HepG2 (cell line): ENCODE data around the gene MIF4GD. TPM values are rescaled to one million over a fixed set of nuclear protein-coding genes. Genes with fewer than 3 reads are reported as not detected.
A peak's percentile ranks its signal among the peaks of the same experiment; 100 is the strongest.

ENCODE experiments used
- ADNP ChIP-seq: sonication (generic); formaldehyde crosslinking; IDR thresholded peaks from 2 replicates; pipeline ENCODE4 v1.4.0; 2020; ENCODE audit warnings: missing genetic modification reagents
- CBX2 ChIP-seq, 2 experiments: fragments of 200-600 bp in 1 of 2; sonication (generic); formaldehyde crosslinking in 1 of 2; IDR thresholded peaks; 2 replicates each; pipeline versions ENCODE4 v1.7.0 to v1.8.1; 2018 to 2022; ENCODE audit warnings: low read depth in 2 of 2, low read length in 1 of 2, mild to moderate bottlenecking in 1 of 2, missing genetic modification reagents in 1 of 2
- CEBPZ ChIP-seq: IDR thresholded peaks from 2 replicates; pipeline ENCODE4 v1.6.1; 2012; ENCODE audit warnings: low read length, improper control_type of control experiment
- CHCHD3 ChIP-seq: sonication (generic); formaldehyde crosslinking; IDR thresholded peaks from 2 replicates; pipeline ENCODE4 v1.8.0; 2022; ENCODE audit warnings: mild to moderate bottlenecking, missing genetic modification reagents, moderate library complexity
- HNF1B ChIP-seq: sonication (generic); formaldehyde crosslinking; IDR thresholded peaks from 2 replicates; pipeline ENCODE4 v1.5.1; 2020; ENCODE audit warnings: mild to moderate bottlenecking, moderate library complexity, missing genetic modification reagents
- HOMEZ ChIP-seq: IDR thresholded peaks from 2 replicates; pipeline ENCODE4 v1.6.1; 2016; ENCODE audit warnings: low read depth
- MTA1 ChIP-seq: sonication (generic); formaldehyde crosslinking; IDR thresholded peaks from 2 replicates; pipeline ENCODE4 v1.4.0; 2020; ENCODE audit warnings: missing genetic modification reagents, mild to moderate bottlenecking, borderline replicate concordance
- PAF1 ChIP-seq: IDR thresholded peaks from 2 replicates; pipeline ENCODE4 v1.6.1; 2016; ENCODE audit warnings: missing genetic modification reagents, missing compliant biosample characterization
- RFX3 ChIP-seq: IDR thresholded peaks from 2 replicates; pipeline ENCODE4 v1.6.1; 2016; ENCODE audit warnings: missing biosample characterization, missing genetic modification reagents
- SMARCC2 ChIP-seq: fragments of 450-650 bp; IDR thresholded peaks from 2 replicates; pipeline ENCODE4 v1.6.1; 2017; ENCODE audit warnings: antibody characterized with exemption, mild to moderate bottlenecking
- STAG1 ChIP-seq: sonication (generic); formaldehyde crosslinking; IDR thresholded peaks from 2 replicates; pipeline ENCODE4 v1.4.0; 2020; ENCODE audit warnings: missing genetic modification reagents
- THAP8 ChIP-seq: sonication (generic); formaldehyde crosslinking; IDR thresholded peaks from 2 replicates; pipeline ENCODE4 v1.5.1; 2020; ENCODE audit warnings: missing genetic modification reagents, mild to moderate bottlenecking, borderline replicate concordance
- ZBTB46 ChIP-seq: sonication (generic); formaldehyde crosslinking; IDR thresholded peaks from 2 replicates; pipeline ENCODE4 v1.4.0; 2020; ENCODE audit warnings: mild to moderate bottlenecking, missing genetic modification reagents, borderline replicate concordance
- ZC3H13 ChIP-seq: sonication (generic); formaldehyde crosslinking; IDR thresholded peaks from 2 replicates; pipeline ENCODE4 v1.8.1; 2023; ENCODE audit warnings: mild to moderate bottlenecking, missing genetic modification reagents, moderate library complexity
- ZNF503 ChIP-seq: sonication (generic); formaldehyde crosslinking; IDR thresholded peaks from 2 replicates; pipeline ENCODE4 v1.4.0; 2020; ENCODE audit warnings: missing genetic modification reagents
- ZNF839 ChIP-seq: sonication (generic); formaldehyde crosslinking; IDR thresholded peaks from 2 replicates; pipeline ENCODE4 v1.4.0; 2020; ENCODE audit warnings: missing genetic modification reagents, mild to moderate bottlenecking, borderline replicate concordance
- ZNF841 ChIP-seq: sonication (generic); formaldehyde crosslinking; IDR thresholded peaks from 2 replicates; pipeline ENCODE4 v1.8.1; 2023; ENCODE audit warnings: missing genetic modification reagents, borderline replicate concordance
- polyA plus RNA-seq, 8 experiments: library from polyadenylated mRNA; depleted of rRNA in 3 of 8; stranded (reverse) in 7 of 8; unstranded in 1 of 8; fragments of >200 nt; fragmentation: Illumina TruSeq in 4 of 8; extraction: Trizol in 4 of 8; gene quantifications; 2 replicates each; pipeline versions ENCODE4 v1.2.1 to v1.2.3, GENCODE V29; 2011 to 2016; ENCODE audit warnings: low read depth in 4 of 8, missing spikeins in 1 of 8, mixed read lengths in 1 of 8; ENCODE audit not compliant: insufficient read depth in 1 of 8
- total RNA-seq, 5 experiments: library from RNA; depleted of rRNA; stranded (reverse); fragments of >200 nt; fragmentation: Illumina TruSeq; extraction: Trizol; gene quantifications; 2 replicates each; pipeline ENCODE4 v1.2.3, GENCODE V29; 2016; ENCODE audit warnings: low read depth in 1 of 5

Gene MIF4GD
- total and polyA plus RNA-seq, 2 of the 13 experiments (the other 11 are each of a cell fraction or from before 2014, with no cell fraction given), result 14.0 to 28.0 TPM

GRCh38 chr17:75270218-75270965 lies 639 bp downstream of the MIF4GD start (continued):
- TF ChIP-seq CEBPZ (no peak), HOMEZ (CRISPR knock-in tag) (no peak; the same call in 1 of the 2 replicates), ZNF841 (CRISPR knock-in tag) (no peak), ZBTB46 (CRISPR knock-in tag) (no peak), ZNF503 (no peak; the same call in 1 of the 2 replicates), SMARCC2 (no peak), CHCHD3 (CRISPR knock-in tag) (no peak; the same call in 1 of the 2 replicates), STAG1 (CRISPR knock-in tag) (peak; percentile 93), ZC3H13 (no peak; the same call in none of the 2 replicates), MTA1 (CRISPR knock-in tag) (peak; percentile 66; the same call in 1 of the 2 replicates), ADNP (no peak), THAP8 (CRISPR knock-in tag) (peak; percentile 35; the same call in 1 of the 2 replicates), CBX2 (IDR thresholded peaks at IDR 0.05; ENCODE audit: low read depth, low read length) (no peak), CBX2 (CRISPR knock-in tag; IDR thresholded peaks at IDR 0.05; ENCODE audit: low read depth) (no peak; the same call in 1 of the 2 replicates), PAF1 (no peak), HNF1B (CRISPR knock-in tag) (no peak; the same call in none of the 2 replicates), RFX3 (0 out of 2 replicates have a peak, but pooled peaks have one; percentile 14), ZNF839 (CRISPR knock-in tag) (0 out of 2 replicates have a peak, but pooled peaks have one; percentile 57)
